Metanephros (tissue), 1 donor: ENCODE measurements around the gene PASD1. TPM values are rescaled to one million over a fixed set of nuclear protein-coding genes. Genes with fewer than 3 reads are reported as not detected.

Experiments used
- total RNA-seq: library from RNA; depleted of rRNA; stranded (reverse); fragments of >200 nt; gene quantifications from one replicate; pipeline ENCODE4 v1.2.3, GENCODE V29; 2014

Gene PASD1
- not detected for total RNA-seq

DNA sequence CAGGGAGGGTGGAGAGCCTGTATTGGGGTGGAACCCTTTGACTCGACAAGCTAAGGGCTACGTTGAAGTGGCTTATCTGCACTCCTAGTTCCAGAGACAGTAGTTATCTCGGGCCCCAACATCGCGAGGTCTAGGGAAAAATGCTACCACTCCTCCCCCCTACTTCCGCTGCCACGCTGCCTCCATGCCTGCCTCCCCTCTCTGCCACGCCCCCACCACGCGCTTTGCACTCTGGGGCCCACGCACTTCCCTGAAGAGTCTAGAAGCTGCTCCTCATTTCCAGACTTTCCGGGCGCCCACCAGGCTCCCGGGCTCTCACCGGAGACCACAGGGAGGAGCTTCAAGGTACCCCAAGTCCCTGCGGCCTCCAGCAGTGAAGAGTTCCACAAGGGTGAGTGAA, at the start of gene PASD1:
PASD1 (plus strand) TSS at position 227 of the 400 bp plus-strand sequence. CDS start 37,879 bp downstream, outside the sequence.

DNA sequence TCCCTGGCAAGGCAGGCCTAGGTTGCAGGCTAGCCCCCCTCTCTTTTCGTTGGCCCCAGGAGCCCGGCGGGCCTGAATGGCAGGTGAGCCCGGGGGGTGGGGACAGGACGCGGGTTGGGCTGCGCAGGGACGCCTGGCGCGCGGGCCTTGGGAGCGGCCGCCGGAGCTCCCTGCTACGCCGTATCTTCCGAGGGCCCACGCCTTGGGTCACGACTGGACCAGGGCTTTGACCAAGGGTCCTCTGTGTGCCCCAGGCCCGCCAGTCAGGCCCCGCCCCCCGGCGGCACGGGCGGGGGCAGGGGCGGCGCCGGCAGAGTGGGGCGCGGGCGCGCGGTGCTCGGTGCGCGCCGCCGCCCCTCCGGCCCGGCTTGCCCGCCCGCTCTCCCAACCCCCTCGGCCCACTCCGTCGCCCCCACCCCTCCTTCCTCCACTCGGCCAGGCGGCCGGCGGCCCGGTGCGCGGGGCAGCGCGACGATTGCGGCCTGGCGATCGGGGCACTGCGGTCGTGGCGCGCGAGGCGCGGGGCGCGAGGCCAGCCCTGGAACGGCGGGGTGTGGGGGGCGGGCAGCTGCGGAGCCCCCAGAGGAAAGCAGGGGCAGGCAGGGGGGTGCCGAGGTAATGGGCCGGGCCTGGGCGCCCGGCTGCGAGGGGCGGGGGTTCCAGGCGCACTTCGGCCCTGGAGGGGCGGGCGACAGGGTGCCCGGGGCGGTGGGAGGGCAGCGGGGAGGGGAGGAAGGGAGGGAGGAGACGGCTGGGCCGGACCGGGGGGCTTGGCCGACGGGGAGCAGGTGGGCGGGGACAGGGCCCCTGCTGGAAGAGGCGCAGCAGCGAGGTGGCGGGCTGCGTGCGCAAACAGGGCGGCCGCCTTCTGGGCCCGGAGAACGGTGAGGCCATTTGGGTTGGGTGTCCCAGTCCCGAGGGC, 131.4 kb downstream of the PASD1 start, which contains the start of gene PRRG3:
PRRG3 (plus strand) TSS at position 798 of the 922 bp plus-strand sequence. CDS start 3,357 bp downstream, outside the sequence.

DNA sequence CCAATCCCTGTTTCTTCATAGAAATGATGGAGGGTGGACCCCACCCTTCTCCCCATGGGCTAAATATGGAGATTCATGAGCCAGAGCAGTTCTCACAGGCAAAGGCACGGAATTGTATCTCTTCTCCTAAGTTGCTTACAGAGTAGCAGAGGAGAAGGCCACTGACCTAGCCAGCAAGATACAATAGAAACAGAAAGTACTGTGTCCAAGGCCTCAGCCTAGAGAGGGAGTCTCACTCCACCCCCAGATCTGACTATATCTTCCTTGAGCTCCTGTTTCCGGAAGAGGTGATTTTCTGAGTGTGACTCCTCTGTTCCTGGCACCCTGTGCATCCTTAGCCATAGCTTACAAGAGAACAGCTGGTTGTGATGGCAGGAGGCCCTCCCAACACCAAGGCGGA, 152.3 kb downstream of the PASD1 start, which contains the start of gene FATE1:
FATE1 (plus strand) TSS at position 284 of the 400 bp plus-strand sequence; CDS start at position 369, 85 bp downstream.

Other genes with a start within 250 kb of the PASD1 start
- gene VMA21, start 166.5 kb upstream of the PASD1 start, total RNA-seq, result 40.2 TPM
- 6.1 TPM for gene PRRG3, start 131.8 kb downstream of the PASD1 start, total RNA-seq
- gene FATE1, start 152.4 kb downstream of the PASD1 start, total RNA-seq, result 0.29 TPM
- not detected for gene CNGA2, start 171.1 kb downstream of the PASD1 start, total RNA-seq